Transverse colon (tissue), 3 donors: ENCODE results near the gene PRIMA1.

Experiments used
- POLR2A ChIP-seq: fragments of 450-650 bp; IDR thresholded peaks from one replicate; pipeline ENCODE4 v1.6.1; 2016; ENCODE audit warnings: antibody characterized with exemption, mild to moderate bottlenecking, moderate library complexity
- TF ChIP-seq, protein P1 (sequence below), 5 experiments: fragments of 200-600 bp in 3 of 5; fragments of 450-650 bp in 2 of 5; sonication (generic) in 3 of 5; IDR thresholded peaks; 1 replicate in 2 of 5; 2 replicates in 3 of 5; pipeline ENCODE4 v1.5.1; 2016 to 2017; ENCODE audit warnings: antibody characterized with exemption in 5 of 5, inconsistent platforms in 3 of 5, mild to moderate bottlenecking in 2 of 5, moderate library complexity in 1 of 5

GRCh38 chr14:93753647-93754046, 34.6 kb downstream of the PRIMA1 start:
- TF ChIP-seq, protein P1, sequence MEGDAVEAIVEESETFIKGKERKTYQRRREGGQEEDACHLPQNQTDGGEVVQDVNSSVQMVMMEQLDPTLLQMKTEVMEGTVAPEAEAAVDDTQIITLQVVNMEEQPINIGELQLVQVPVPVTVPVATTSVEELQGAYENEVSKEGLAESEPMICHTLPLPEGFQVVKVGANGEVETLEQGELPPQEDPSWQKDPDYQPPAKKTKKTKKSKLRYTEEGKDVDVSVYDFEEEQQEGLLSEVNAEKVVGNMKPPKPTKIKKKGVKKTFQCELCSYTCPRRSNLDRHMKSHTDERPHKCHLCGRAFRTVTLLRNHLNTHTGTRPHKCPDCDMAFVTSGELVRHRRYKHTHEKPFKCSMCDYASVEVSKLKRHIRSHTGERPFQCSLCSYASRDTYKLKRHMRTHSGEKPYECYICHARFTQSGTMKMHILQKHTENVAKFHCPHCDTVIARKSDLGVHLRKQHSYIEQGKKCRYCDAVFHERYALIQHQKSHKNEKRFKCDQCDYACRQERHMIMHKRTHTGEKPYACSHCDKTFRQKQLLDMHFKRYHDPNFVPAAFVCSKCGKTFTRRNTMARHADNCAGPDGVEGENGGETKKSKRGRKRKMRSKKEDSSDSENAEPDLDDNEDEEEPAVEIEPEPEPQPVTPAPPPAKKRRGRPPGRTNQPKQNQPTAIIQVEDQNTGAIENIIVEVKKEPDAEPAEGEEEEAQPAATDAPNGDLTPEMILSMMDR (IDR thresholded peaks at IDR 0.05), result no peak
- no peak for TF ChIP-seq POLR2A
